HEK293 (cell line): Measurements from ENCODE around the gene FLYWCH1.

Source experiments
- CTCF ChIA-PET: fragments of 350-600 bp; formaldehyde crosslinking; extraction: SDS; loops from one replicate; lab custom pipeline; 2021; ENCODE audit warnings: antibody characterized with exemption; lab: Yijun Ruan, JAX
- POLR2A ChIA-PET: fragments of 300-600 bp; formaldehyde crosslinking; extraction: SDS; loops from one replicate; lab custom pipeline; 2020; ENCODE audit warnings: antibody characterized with exemption, inconsistent platforms; lab: Yijun Ruan, JAX
- H3K27ac ChIP-seq: fragments of 200-500 bp; sonication (Bioruptor generic); 2 replicates; pipeline ENCODE4 v1.5.1; 2014; ENCODE audit warnings: low read depth, low read length, control low read depth, inconsistent platforms; ENCODE audit errors: extremely low read depth
- H3K36me3 ChIP-seq, 2 experiments: fragments of 200-500 bp in 1 of 2; sonication (Bioruptor generic) in 1 of 2; 1 replicate in 1 of 2; 2 replicates in 1 of 2; pipeline ENCODE4 v1.5.1; 2014 to 2017; ENCODE audit warnings: inconsistent platforms in 2 of 2, low read length in 2 of 2; ENCODE audit not compliant: control insufficient read depth in 2 of 2, insufficient read depth in 1 of 2
- H3K4me1 ChIP-seq: fragments of 200-500 bp; sonication (Bioruptor generic); 2 replicates; pipeline ENCODE4 v1.5.1; 2014; ENCODE audit warnings: mild to moderate bottlenecking, low read length, inconsistent platforms; ENCODE audit not compliant: control insufficient read depth, insufficient read depth
- H3K4me3 ChIP-seq: 2 replicates; pipeline ENCODE4 v1.5.1; 2011; ENCODE audit warnings: low read depth, mild to moderate bottlenecking, control low read depth, low read length, moderate library complexity
- H3K9me3 ChIP-seq: fragments of 200-500 bp; sonication (Bioruptor generic); 2 replicates; pipeline ENCODE4 v1.5.1; 2014; ENCODE audit warnings: low read depth, low read length, inconsistent platforms; ENCODE audit not compliant: control insufficient read depth, insufficient read depth
- EGR2 ChIP-seq: fragments of 450-650 bp; formaldehyde crosslinking; IDR thresholded peaks from 2 replicates; pipeline ENCODE4 v1.5.1; 2016; ENCODE audit warnings: low read depth, missing biosample characterization, missing genetic modification characterization
- ELK4 ChIP-seq: IDR thresholded peaks from 2 replicates; pipeline ENCODE4 v1.6.1; 2011; ENCODE audit warnings: mild to moderate bottlenecking, low read depth, low read length, borderline replicate concordance
- HOXD13 ChIP-seq: sonication (generic); formaldehyde crosslinking; IDR thresholded peaks from 2 replicates; pipeline ENCODE4 v1.8.0; 2022; ENCODE audit warnings: missing genetic modification reagents, borderline replicate concordance
- KLF1 ChIP-seq: fragments of 450-650 bp; formaldehyde crosslinking; IDR thresholded peaks from 2 replicates; pipeline ENCODE4 v1.5.1; 2016; ENCODE audit warnings: missing biosample characterization, missing genetic modification characterization
- MZF1 ChIP-seq: fragments of 450-650 bp; formaldehyde crosslinking; IDR thresholded peaks from 2 replicates; pipeline ENCODE4 v1.5.1; 2017; ENCODE audit warnings: missing biosample characterization, missing genetic modification characterization, borderline replicate concordance
- OVOL3 ChIP-seq: fragments of 450-650 bp; formaldehyde crosslinking; IDR thresholded peaks from 2 replicates; pipeline ENCODE4 v1.5.1; 2016; ENCODE audit warnings: missing biosample characterization, missing genetic modification characterization
- SP2 ChIP-seq: fragments of 450-650 bp; formaldehyde crosslinking; IDR thresholded peaks from 2 replicates; pipeline ENCODE4 v1.5.1; 2016; ENCODE audit warnings: missing biosample characterization, missing genetic modification characterization
- SP7 ChIP-seq: fragments of 450-650 bp; formaldehyde crosslinking; IDR thresholded peaks from 2 replicates; pipeline ENCODE4 v1.5.1; 2016; ENCODE audit warnings: missing biosample characterization, missing genetic modification characterization
- ZBTB7A ChIP-seq: fragments of 450-650 bp; formaldehyde crosslinking; IDR thresholded peaks from 2 replicates; pipeline ENCODE4 v1.5.1; 2016; ENCODE audit warnings: low read depth, missing biosample characterization, missing genetic modification characterization
- ZFHX2 ChIP-seq: fragments of 450-650 bp; formaldehyde crosslinking; conservative IDR thresholded peaks from 2 replicates; pipeline ENCODE4 v1.5.1; 2016; ENCODE audit warnings: missing biosample characterization, missing genetic modification characterization
- ZNF169 ChIP-seq: fragments of 450-650 bp; formaldehyde crosslinking; IDR thresholded peaks from 2 replicates; pipeline ENCODE4 v1.5.1; 2016; ENCODE audit warnings: missing biosample characterization, missing genetic modification characterization
- ZNF19 ChIP-seq: fragments of 450-650 bp; formaldehyde crosslinking; IDR thresholded peaks from 2 replicates; pipeline ENCODE4; 2016; ENCODE audit warnings: missing biosample characterization, missing genetic modification characterization, low read depth
- ZNF350 ChIP-seq: fragments of 450-650 bp; formaldehyde crosslinking; IDR thresholded peaks from 2 replicates; pipeline ENCODE4 v1.5.0; 2017; ENCODE audit warnings: missing biosample characterization, mild to moderate bottlenecking, missing genetic modification characterization
- ZNF501 ChIP-seq: fragments of 450-650 bp; formaldehyde crosslinking; IDR thresholded peaks from 2 replicates; pipeline ENCODE4 v1.5.1; 2016; ENCODE audit warnings: missing biosample characterization, missing genetic modification characterization
- ZNF529 ChIP-seq: fragments of 450-650 bp; formaldehyde crosslinking; IDR thresholded peaks from 2 replicates; pipeline ENCODE4 v1.5.1; 2017; ENCODE audit warnings: missing genetic modification characterization, missing biosample characterization; ENCODE audit not compliant: insufficient replicate concordance
- ZNF596 ChIP-seq: fragments of 450-650 bp; IDR thresholded peaks from 2 replicates; pipeline ENCODE4 v1.5.0; 2018; ENCODE audit warnings: missing biosample characterization, mild to moderate bottlenecking, missing genetic modification characterization, moderate library complexity
- ZNF624 ChIP-seq: fragments of 450-650 bp; formaldehyde crosslinking; IDR thresholded peaks from 2 replicates; pipeline ENCODE4 v1.5.1; 2017; ENCODE audit warnings: missing biosample characterization, missing genetic modification characterization
- ZNF626 ChIP-seq: fragments of 450-650 bp; sonication (Bioruptor Pico); formaldehyde crosslinking; IDR thresholded peaks from 2 replicates; pipeline ENCODE4 v1.5.1; 2018; ENCODE audit warnings: missing biosample characterization, missing genetic modification characterization, inconsistent platforms
- ZNF660 ChIP-seq: fragments of 450-650 bp; IDR thresholded peaks from 2 replicates; pipeline ENCODE4 v1.5.1; 2018; ENCODE audit warnings: missing biosample characterization, mild to moderate bottlenecking, missing genetic modification characterization
- ZNF701 ChIP-seq: fragments of 450-650 bp; formaldehyde crosslinking; IDR thresholded peaks from 2 replicates; pipeline ENCODE4 v1.5.1; 2016; ENCODE audit warnings: missing biosample characterization, missing genetic modification characterization
- ZNF747 ChIP-seq: fragments of 450-650 bp; formaldehyde crosslinking; IDR thresholded peaks from 2 replicates; pipeline ENCODE4 v1.5.1; 2016; ENCODE audit warnings: missing biosample characterization, missing genetic modification characterization
- ZNF777 ChIP-seq: fragments of 450-650 bp; formaldehyde crosslinking; IDR thresholded peaks from 2 replicates; pipeline ENCODE4 v1.5.1; 2017; ENCODE audit warnings: missing biosample characterization, missing genetic modification characterization, borderline replicate concordance
- ZSCAN16 ChIP-seq: fragments of 450-650 bp; formaldehyde crosslinking; IDR thresholded peaks from 2 replicates; pipeline ENCODE4 v1.5.1; 2016; ENCODE audit warnings: missing biosample characterization, missing genetic modification characterization
- TF ChIP-seq, protein P1 (sequence below): fragments of 450-650 bp; formaldehyde crosslinking; IDR thresholded peaks from 2 replicates; pipeline ENCODE4 v1.5.1; 2016; ENCODE audit warnings: missing biosample characterization, missing genetic modification characterization
- TF ChIP-seq, protein P2 (sequence below): fragments of 450-650 bp; formaldehyde crosslinking; IDR thresholded peaks from 2 replicates; pipeline ENCODE4 v1.5.1; 2016; ENCODE audit warnings: missing biosample characterization, missing genetic modification characterization
- TF ChIP-seq, protein P3 (sequence below): fragments of 450-650 bp; formaldehyde crosslinking; IDR thresholded peaks from 2 replicates; pipeline ENCODE4 v1.5.1; 2016; ENCODE audit warnings: missing biosample characterization, missing genetic modification characterization, low read depth

FLYWCH1 gene

DNA sequence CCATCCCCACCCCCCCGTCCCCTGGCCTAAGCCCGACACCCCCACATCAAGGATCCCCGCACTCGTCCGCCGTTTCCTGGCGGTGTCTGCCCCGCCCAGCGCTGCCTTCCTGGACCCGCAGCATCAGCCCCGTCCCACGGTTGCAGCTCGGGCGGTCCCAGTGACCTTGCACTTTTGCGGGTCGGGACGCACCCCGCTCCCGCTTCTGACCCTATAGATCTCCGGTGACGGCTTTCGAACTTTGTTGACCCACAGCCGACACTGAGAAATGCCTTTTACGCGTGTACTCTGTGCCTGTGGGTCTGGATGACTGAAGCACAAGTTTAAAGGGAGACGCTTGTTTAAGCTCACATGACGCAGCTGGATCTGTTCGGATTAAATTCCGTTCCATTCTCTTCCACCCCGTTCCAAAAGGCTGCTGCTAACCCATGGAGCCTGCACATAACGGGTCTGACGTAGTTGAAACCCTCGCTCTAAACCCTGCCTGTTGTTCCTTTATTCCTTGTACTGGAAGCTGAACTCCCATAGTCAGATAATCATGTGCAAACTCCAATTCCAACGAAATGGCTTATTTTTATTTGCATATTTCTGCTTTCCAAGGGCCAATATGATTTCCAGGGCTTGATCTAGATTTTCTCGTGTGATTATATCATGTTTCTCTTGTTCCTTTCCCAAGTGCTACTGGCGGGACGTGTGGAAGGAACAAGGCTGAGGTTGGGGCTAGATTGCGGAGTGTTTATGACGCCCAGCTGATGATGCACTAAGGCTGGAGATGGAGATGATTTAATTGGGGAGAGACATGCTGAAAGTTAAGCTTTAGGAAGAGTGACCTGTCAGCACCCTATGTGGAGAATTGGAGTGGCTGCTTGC is 834 bp downstream of the FLYWCH1 start (continued):
- TF ChIP-seq, protein P1, sequence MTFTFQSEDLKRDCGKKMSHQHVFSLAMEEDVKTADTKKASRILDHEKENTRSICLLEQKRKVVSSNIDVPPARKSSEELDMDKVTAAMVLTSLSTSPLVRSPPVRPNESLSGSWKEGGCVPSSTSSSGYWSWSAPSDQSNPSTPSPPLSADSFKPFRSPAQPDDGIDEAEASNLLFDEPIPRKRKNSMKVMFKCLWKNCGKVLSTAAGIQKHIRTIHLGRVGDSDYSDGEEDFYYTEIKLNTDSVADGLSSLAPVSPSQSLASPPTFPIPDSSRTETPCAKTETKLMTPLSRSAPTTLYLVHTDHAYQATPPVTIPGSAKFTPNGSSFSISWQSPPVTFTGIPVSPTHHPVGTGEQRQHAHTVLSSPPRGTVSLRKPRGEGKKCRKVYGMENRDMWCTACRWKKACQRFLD (tag by site-specific recombination) = no peak
- no peak for TF ChIP-seq ZNF747
- peak; percentile 29; the same call in 1 of the 2 replicates for TF ChIP-seq KLF1 (tag by site-specific recombination)
- TF ChIP-seq ZNF660 = no peak; the same call in 1 of the 2 replicates
- 0 out of 2 replicates have a peak, but pooled peaks have one; percentile 26 for TF ChIP-seq OVOL3 (tag by site-specific recombination)
- TF ChIP-seq EGR2 (tag by site-specific recombination) = no peak

- no peak overlapping the region for H3K4me3 ChIP-seq
- H3K36me3 ChIP-seq = peaks cover 2 to 7% of the 10 kb centered on the region in 2 experiments; a peak in 2 of 3 replicates
- ChIA-PET POLR2A (no interaction called here), CTCF (interaction anchor here (0.6 to 2.4 kb wide), 4 partner anchors 8 to 135 kb away, joined by 3 to 20 read pairs (median 4); no protein-coding TSS in a partner anchor)
- H3K9me3 ChIP-seq = no peaks in the 10 kb centered on the region
- TF ChIP-seq SP7 (tag by site-specific recombination) (no peak), EGR2 (tag by site-specific recombination) (peak; percentile 58; the same call in 1 of the 2 replicates), ZNF529 (no peak), ZFHX2 (tag by site-specific recombination) (peak; percentile 54; the same call in 1 of the 2 replicates)
- 0 out of 2 replicates have a peak, but pooled peaks cover 4% of the 10 kb centered on the region for H3K4me1 ChIP-seq
- H3K27ac ChIP-seq = no peak overlapping the region
These were observed 1.9 kb downstream of the FLYWCH1 start for GRCh38 chr16:2913603-2914002.

GRCh38 chr16:2914233-2914632 is 2.5 kb downstream of the FLYWCH1 start:
- Histone ChIP-seq H3K36me3 (peaks cover 7 to 10% of the 10 kb centered on the region in 2 experiments; a peak in 2 of 3 replicates), H3K4me3 (no peak overlapping the region), H3K27ac (no peak overlapping the region)
- CTCF ChIA-PET = interaction anchor here (0.6 to 2.4 kb wide), 5 partner anchors 8 to 46 kb away, joined by 3 to 20 read pairs (median 4); no protein-coding TSS in a partner anchor
- POLR2A ChIA-PET = interaction anchor here (1.7 kb wide), 1 partner anchor 9 kb away, joined by 4 read pairs; no protein-coding TSS in a partner anchor
- no peak for TF ChIP-seq MZF1 (tag by site-specific recombination)
- TF ChIP-seq SP2 = no peak
- no peak for TF ChIP-seq ZNF596
- no peak for TF ChIP-seq ZSCAN16 (tag by site-specific recombination)
- TF ChIP-seq ZNF626 (tag by site-specific recombination) = no peak
- no peak for TF ChIP-seq ZBTB7A (tag by site-specific recombination)
- no peak for TF ChIP-seq ZNF701 (tag by site-specific recombination)
- TF ChIP-seq SP7 (tag by site-specific recombination) = no peak
- TF ChIP-seq ZNF777 = no peak
- no peak for TF ChIP-seq HOXD13 (CRISPR knock-in tag)
- TF ChIP-seq ZNF501 (tag by site-specific recombination) = no peak
- TF ChIP-seq, protein P2, sequence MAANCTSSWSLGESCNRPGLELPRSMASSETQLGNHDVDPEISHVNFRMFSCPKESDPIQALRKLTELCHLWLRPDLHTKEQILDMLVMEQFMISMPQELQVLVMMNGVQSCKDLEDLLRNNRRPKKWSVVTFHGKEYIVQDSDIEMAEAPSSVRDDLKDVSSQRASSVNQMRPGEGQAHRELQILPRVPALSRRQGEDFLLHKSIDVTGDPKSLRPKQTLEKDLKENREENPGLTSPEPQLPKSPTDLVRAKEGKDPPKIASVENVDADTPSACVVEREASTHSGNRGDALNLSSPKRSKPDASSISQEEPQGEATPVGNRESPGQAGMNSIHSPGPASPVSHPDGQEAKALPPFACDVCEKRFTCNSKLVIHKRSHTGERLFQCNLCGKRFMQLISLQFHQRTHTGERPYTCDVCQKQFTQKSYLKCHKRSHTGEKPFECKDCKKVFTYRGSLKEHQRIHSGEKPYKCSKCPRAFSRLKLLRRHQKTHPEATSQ (tag by site-specific recombination) = no peak
- no peak for TF ChIP-seq ZNF529
- no peak for TF ChIP-seq ELK4
- TF ChIP-seq ZNF350 (tag by site-specific recombination) = no peak
- TF ChIP-seq ZNF624 (tag by site-specific recombination) = no peak
- TF ChIP-seq, protein P3, sequence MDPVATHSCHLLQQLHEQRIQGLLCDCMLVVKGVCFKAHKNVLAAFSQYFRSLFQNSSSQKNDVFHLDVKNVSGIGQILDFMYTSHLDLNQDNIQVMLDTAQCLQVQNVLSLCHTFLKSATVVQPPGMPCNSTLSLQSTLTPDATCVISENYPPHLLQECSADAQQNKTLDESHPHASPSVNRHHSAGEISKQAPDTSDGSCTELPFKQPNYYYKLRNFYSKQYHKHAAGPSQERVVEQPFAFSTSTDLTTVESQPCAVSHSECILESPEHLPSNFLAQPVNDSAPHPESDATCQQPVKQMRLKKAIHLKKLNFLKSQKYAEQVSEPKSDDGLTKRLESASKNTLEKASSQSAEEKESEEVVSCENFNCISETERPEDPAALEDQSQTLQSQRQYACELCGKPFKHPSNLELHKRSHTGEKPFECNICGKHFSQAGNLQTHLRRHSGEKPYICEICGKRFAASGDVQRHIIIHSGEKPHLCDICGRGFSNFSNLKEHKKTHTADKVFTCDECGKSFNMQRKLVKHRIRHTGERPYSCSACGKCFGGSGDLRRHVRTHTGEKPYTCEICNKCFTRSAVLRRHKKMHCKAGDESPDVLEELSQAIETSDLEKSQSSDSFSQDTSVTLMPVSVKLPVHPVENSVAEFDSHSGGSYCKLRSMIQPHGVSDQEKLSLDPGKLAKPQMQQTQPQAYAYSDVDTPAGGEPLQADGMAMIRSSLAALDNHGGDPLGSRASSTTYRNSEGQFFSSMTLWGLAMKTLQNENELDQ (tag by site-specific recombination) = no peak
- TF ChIP-seq ZNF19 (tag by site-specific recombination) = no peak
- TF ChIP-seq ZNF169 (tag by site-specific recombination) = no peak
- TF ChIP-seq, all 188 proteins: peak for 0
- no peaks in the 10 kb centered on the region for H3K9me3 ChIP-seq
- H3K4me1 ChIP-seq = 0 out of 2 replicates have a peak, but pooled peaks cover 4% of the 10 kb centered on the region
